SK-N-SH (cell line): Measurements from ENCODE around the gene SAYSD1. TPM values are rescaled to one million over a fixed set of nuclear protein-coding genes. Genes with fewer than 3 reads are reported as not detected.

ENCODE experiments used
- CTCF ChIA-PET: fragments of 300-600, 350-600 bp; formaldehyde crosslinking; extraction: SDS; loops from one replicate; lab custom pipeline; 2021; lab: Yijun Ruan, JAX
- POLR2A ChIA-PET: fragments of 350-600 bp; sonication (Branson Sonifier 250); formaldehyde crosslinking; extraction: SDS; loops from one replicate; lab custom pipeline; 2020; ENCODE audit warnings: antibody characterized with exemption, inconsistent platforms; lab: Yijun Ruan, JAX
- DNase-seq: peaks from one replicate; pipeline ENCODE4 v3.0.0; 2012
- H2AFZ ChIP-seq: fragments of 200-600 bp; sonication (generic); 2 replicates; pipeline ENCODE4 v1.8.1; 2016; ENCODE audit warnings: antibody characterized with exemption, mild to moderate bottlenecking, low read depth
- H3F3A ChIP-seq: fragments of 200-600 bp; sonication (generic); replicated peaks from 2 replicates; pipeline ENCODE3; 2016; ENCODE audit warnings: antibody characterized with exemption, mild to moderate bottlenecking; ENCODE audit not compliant: insufficient read depth
- H3K27ac ChIP-seq, 2 experiments: fragments of 200-500 bp in 1 of 2; fragments of 200-600 bp in 1 of 2; sonication (Bioruptor generic) in 1 of 2; sonication (generic), shearing (Covaris generic) in 1 of 2; 2 replicates each; pipeline versions ENCODE4 v1.5.1 to v1.6.1; 2014 to 2016; ENCODE audit warnings: low read depth in 2 of 2, inconsistent platforms in 1 of 2, low read length in 1 of 2, mild to moderate bottlenecking in 1 of 2, mixed read lengths in 1 of 2
- H3K27me3 ChIP-seq: fragments of 200-600 bp; sonication (generic), shearing (Covaris generic); 2 replicates; pipeline ENCODE4 v1.6.1; 2016; ENCODE audit warnings: mixed run types; ENCODE audit not compliant: insufficient read depth
- H3K36me3 ChIP-seq, 2 experiments: fragments of 200-500 bp in 1 of 2; fragments of 200-600 bp in 1 of 2; sonication (Bioruptor generic) in 1 of 2; sonication (generic) in 1 of 2; replicated peaks in 1 of 2; 2 replicates each; pipeline versions ENCODE3 to v1.5.1; 2014 to 2016; ENCODE audit warnings: low read length in 1 of 2, mild to moderate bottlenecking in 1 of 2; ENCODE audit not compliant: insufficient read depth in 2 of 2, control insufficient read depth in 1 of 2
- H3K4me1 ChIP-seq, 2 experiments: fragments of 200-500 bp in 1 of 2; fragments of 200-600 bp in 1 of 2; sonication (Bioruptor generic) in 1 of 2; sonication (generic), shearing (Covaris generic) in 1 of 2; 2 replicates each; pipeline versions ENCODE4 v1.5.1 to v1.6.1; 2014 to 2016; ENCODE audit warnings: low read depth in 1 of 2, low read length in 1 of 2, mixed run types in 1 of 2; ENCODE audit not compliant: insufficient read depth in 2 of 2, control insufficient read depth in 1 of 2
- H3K4me2 ChIP-seq: fragments of 200-600 bp; sonication (generic), shearing (Covaris generic); 2 replicates; pipeline ENCODE4 v1.6.1; 2017; ENCODE audit warnings: mixed run types
- H3K4me3 ChIP-seq, 2 experiments: fragments of 200-500 bp in 1 of 2; fragments of 200-600 bp in 1 of 2; sonication (Bioruptor generic) in 1 of 2; sonication (generic), shearing (Covaris generic) in 1 of 2; 2 replicates each; pipeline versions ENCODE4 v1.5.1 to v1.8.1; 2014 to 2016; ENCODE audit warnings: low read depth in 2 of 2, inconsistent platforms in 1 of 2, low read length in 1 of 2, mild to moderate bottlenecking in 1 of 2, mixed read lengths in 1 of 2, moderate library complexity in 1 of 2
- H3K79me2 ChIP-seq: fragments of 200-600 bp; sonication (generic); 2 replicates; pipeline ENCODE4 v1.8.1; 2017; ENCODE audit warnings: mild to moderate bottlenecking; ENCODE audit not compliant: insufficient read depth
- H3K9ac ChIP-seq: fragments of 200-600 bp; sonication (generic); 2 replicates; pipeline ENCODE4 v1.6.1; 2017; ENCODE audit warnings: mixed run types
- H3K9me2 ChIP-seq: fragments of 200-600 bp; sonication (generic); 2 replicates; pipeline ENCODE4 v1.6.1; 2017; ENCODE audit warnings: mixed run types
- H3K9me3 ChIP-seq: fragments of 200-600 bp; sonication (generic); 2 replicates; pipeline ENCODE4 v1.6.1; 2017; ENCODE audit warnings: mixed run types, mild to moderate bottlenecking, moderate library complexity
- H4K20me1 ChIP-seq: fragments of 200-600 bp; sonication (generic); 2 replicates; pipeline ENCODE4 v1.6.1; 2017; ENCODE audit warnings: mild to moderate bottlenecking, mixed run types; ENCODE audit not compliant: insufficient read depth
- EZH2phosphoT487 ChIP-seq: fragments of 200-600 bp; sonication (generic); IDR thresholded peaks from 2 replicates; pipeline ENCODE4 v1.6.1; 2017; ENCODE audit warnings: low read depth, mixed run types, mild to moderate bottlenecking, antibody characterized with exemption, moderate library complexity, borderline replicate concordance
- FOXJ3 ChIP-seq: sonication (generic); formaldehyde crosslinking; IDR thresholded peaks from 2 replicates; pipeline ENCODE4 v1.5.1; 2020; ENCODE audit warnings: mild to moderate bottlenecking, missing genetic modification reagents
- GABPA ChIP-seq: IDR thresholded peaks from 2 replicates; pipeline ENCODE4 v1.4.0; 2012; ENCODE audit warnings: low read depth, mild to moderate bottlenecking
- JUND ChIP-seq: IDR thresholded peaks from 2 replicates; pipeline ENCODE4 v1.4.0; 2012
- RFX5 ChIP-seq: IDR thresholded peaks from 2 replicates; pipeline ENCODE4 v1.6.1; 2012; ENCODE audit warnings: mild to moderate bottlenecking, improper control_type of control experiment, low read length
- RXRA ChIP-seq: IDR thresholded peaks from 2 replicates; pipeline ENCODE4 v1.4.0; 2012; ENCODE audit warnings: low read depth, mild to moderate bottlenecking, borderline replicate concordance
- TAF1 ChIP-seq: IDR thresholded peaks from 2 replicates; pipeline ENCODE4 v1.6.1; 2012; ENCODE audit warnings: low read depth, mild to moderate bottlenecking, low read length, moderate library complexity, borderline replicate concordance
- TCF12 ChIP-seq: IDR thresholded peaks from 2 replicates; pipeline ENCODE4 v1.4.0; 2012
- TEAD4 ChIP-seq: IDR thresholded peaks from 2 replicates; pipeline ENCODE4 v1.4.0; 2012; ENCODE audit warnings: mild to moderate bottlenecking, borderline replicate concordance; ENCODE audit not compliant: insufficient read depth
- ZBTB33 ChIP-seq: IDR thresholded peaks from 2 replicates; pipeline ENCODE4 v1.4.0; 2012; ENCODE audit warnings: low read depth, borderline replicate concordance
- WGBS: methylation state at CpG from one replicate; pipeline ENCODE4 v1.1.6; 2017; ENCODE audit warnings: low lambda C conversion rate; 5-methylcytosine and 5-hydroxymethylcytosine counted together
- polyA plus RNA-seq, 3 experiments: library from polyadenylated mRNA; depleted of rRNA; stranded (reverse); fragments of >200 nt; gene quantifications; 2 replicates each; pipeline ENCODE4 v1.2.3, GENCODE V29; 2012
- TF ChIP-seq, protein P1 (sequence below): IDR thresholded peaks from 2 replicates; pipeline ENCODE4 v1.6.1; 2012; ENCODE audit warnings: mild to moderate bottlenecking, low read depth, low read length, moderate library complexity

SAYSD1 gene
- polyA plus RNA-seq, 1 of the 3 experiments (the other 2 are of a cell fraction), result 6.1 TPM

DNA sequence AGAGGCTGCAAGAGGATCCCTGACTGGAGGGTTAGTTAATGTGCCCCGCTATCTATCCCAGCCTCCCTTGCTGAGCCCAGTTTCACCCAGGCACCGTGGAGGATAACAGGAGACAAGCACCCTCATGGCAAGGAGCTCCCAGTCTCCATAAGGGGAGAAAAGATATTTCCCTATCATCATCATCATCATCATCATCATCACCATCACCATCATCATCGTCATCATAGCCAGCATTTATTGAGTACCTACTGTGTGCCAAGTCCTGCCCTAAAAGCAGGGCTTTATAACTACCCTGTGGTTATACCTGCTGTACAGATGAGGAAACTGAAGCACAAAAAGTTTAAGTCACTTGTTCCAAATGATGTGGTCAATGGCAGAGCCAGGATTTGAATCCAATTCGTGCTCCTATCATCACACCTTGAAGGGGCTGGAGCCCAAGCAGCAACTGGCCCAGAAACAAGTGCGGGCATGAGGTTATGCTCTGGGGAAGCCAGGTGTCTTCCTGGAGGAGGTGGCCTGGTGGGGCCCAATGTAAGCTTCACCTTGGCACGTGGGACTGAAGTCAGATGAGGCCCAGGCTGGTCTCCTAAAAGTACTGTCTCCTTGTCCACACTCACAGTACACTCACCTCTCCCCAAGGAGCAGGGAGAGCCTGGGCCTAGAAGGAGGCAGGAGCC is 56.4 kb downstream of the SAYSD1 start:
- 38% methylated on average over 5 of the region's 6 CpGs for WGBS
- Histone ChIP-seq H3K79me2 (no peaks in the 10 kb centered on the region), H3K9me2 (no peaks in the 10 kb centered on the region), H3K27me3 (no peaks in the 10 kb centered on the region), H3K9me3 (no peaks in the 10 kb centered on the region), H3K4me2 (no peak overlapping the region)
- no peak for TF ChIP-seq JUND
- TF ChIP-seq TCF12, result no peak
- TF ChIP-seq RFX5, result no peak
- TF ChIP-seq, protein P1, sequence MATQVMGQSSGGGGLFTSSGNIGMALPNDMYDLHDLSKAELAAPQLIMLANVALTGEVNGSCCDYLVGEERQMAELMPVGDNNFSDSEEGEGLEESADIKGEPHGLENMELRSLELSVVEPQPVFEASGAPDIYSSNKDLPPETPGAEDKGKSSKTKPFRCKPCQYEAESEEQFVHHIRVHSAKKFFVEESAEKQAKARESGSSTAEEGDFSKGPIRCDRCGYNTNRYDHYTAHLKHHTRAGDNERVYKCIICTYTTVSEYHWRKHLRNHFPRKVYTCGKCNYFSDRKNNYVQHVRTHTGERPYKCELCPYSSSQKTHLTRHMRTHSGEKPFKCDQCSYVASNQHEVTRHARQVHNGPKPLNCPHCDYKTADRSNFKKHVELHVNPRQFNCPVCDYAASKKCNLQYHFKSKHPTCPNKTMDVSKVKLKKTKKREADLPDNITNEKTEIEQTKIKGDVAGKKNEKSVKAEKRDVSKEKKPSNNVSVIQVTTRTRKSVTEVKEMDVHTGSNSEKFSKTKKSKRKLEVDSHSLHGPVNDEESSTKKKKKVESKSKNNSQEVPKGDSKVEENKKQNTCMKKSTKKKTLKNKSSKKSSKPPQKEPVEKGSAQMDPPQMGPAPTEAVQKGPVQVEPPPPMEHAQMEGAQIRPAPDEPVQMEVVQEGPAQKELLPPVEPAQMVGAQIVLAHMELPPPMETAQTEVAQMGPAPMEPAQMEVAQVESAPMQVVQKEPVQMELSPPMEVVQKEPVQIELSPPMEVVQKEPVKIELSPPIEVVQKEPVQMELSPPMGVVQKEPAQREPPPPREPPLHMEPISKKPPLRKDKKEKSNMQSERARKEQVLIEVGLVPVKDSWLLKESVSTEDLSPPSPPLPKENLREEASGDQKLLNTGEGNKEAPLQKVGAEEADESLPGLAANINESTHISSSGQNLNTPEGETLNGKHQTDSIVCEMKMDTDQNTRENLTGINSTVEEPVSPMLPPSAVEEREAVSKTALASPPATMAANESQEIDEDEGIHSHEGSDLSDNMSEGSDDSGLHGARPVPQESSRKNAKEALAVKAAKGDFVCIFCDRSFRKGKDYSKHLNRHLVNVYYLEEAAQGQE, result no peak
- TF ChIP-seq TEAD4, result no peak
- TF ChIP-seq FOXJ3 (CRISPR knock-in tag), result no peak
- no peak for TF ChIP-seq EZH2phosphoT487
- TF ChIP-seq RXRA, result no peak
- TF ChIP-seq, all 33 proteins: peak for 0
- no peaks in the 10 kb centered on the region for H4K20me1 ChIP-seq
- no peak overlapping the region for H3K4me3 ChIP-seq
- H3K36me3 ChIP-seq, result no peaks in the 10 kb centered on the region
- no peak overlapping the region for H3K9ac ChIP-seq
- POLR2A ChIA-PET, result interaction anchor here (1.5 kb wide), 1 partner anchor 56 kb away, joined by 3 read pairs; the partner anchor contains the start of gene SAYSD1
- DNase-seq, result no peak
- CTCF ChIA-PET, result interaction anchor here (0.6 to 1.7 kb wide), 10 partner anchors 11 to 251 kb away, joined by 3 to 5 read pairs (median 3); no protein-coding TSS in a partner anchor
- H2AFZ ChIP-seq, result no peak overlapping the region
- H3K4me1 ChIP-seq, result peaks cover 0 to 58% of the 10 kb centered on the region in 2 experiments; a peak in 2 of 4 replicates
- H3F3A ChIP-seq, result no peaks in the 10 kb centered on the region
- no peak overlapping the region; a peak in 1 of 4 replicates for H3K27ac ChIP-seq

GRCh38 chr6:39057251-39058155 is 57.5 kb downstream of the SAYSD1 start:
- Histone ChIP-seq H2AFZ (no peak overlapping the region), H4K20me1 (no peaks in the 10 kb centered on the region), H3K4me3 (no peak overlapping the region), H3K36me3 (no peaks in the 10 kb centered on the region), H3K9me3 (no peaks in the 10 kb centered on the region), H3K4me2 (no peak overlapping the region), H3F3A (no peaks in the 10 kb centered on the region), H3K9ac (no peak overlapping the region), H3K9me2 (no peaks in the 10 kb centered on the region), H3K79me2 (no peaks in the 10 kb centered on the region), H3K27me3 (no peaks in the 10 kb centered on the region), H3K27ac (no peak overlapping the region), H3K4me1 (peaks cover 0 to 51% of the 10 kb centered on the region in 2 experiments; a peak in 2 of 4 replicates)
- WGBS, result 46% methylated on average over 10 of the region's 17 CpGs
- CTCF ChIA-PET, result interaction anchor here (0.6 to 3.0 kb wide), 6 partner anchors 9 to 134 kb away, joined by 3 to 8 read pairs (median 3); no protein-coding TSS in a partner anchor
- POLR2A ChIA-PET, result interaction anchor here (1.5 kb wide), 1 partner anchor 57 kb away, joined by 3 read pairs; the partner anchor contains the start of gene SAYSD1
- TF ChIP-seq TAF1, result no peak
- no peak for TF ChIP-seq ZBTB33
- no peak for TF ChIP-seq GABPA
- TF ChIP-seq RFX5, result no peak
- no peak for DNase-seq
